ENCODE data around the gene SLC47A2. TPM values are rescaled to one million over a fixed set of nuclear protein-coding genes. Genes with fewer than 3 reads are reported as not detected.
A peak's percentile ranks its signal among the peaks of the same experiment; 100 is the strongest.

SLC47A2 gene
- total RNA-seq, 1 experiment from 2014 or later, result 38.9 TPM

GRCh38 chr17:19630661-19631060 lies 85.7 kb downstream of the SLC47A2 start:
- no peak overlapping the region for H3K27ac ChIP-seq
- no peak for DNase-seq
- CTCF ChIA-PET, result no interaction called here

GRCh38 chr17:19630035-19630434 lies 86.3 kb downstream of the SLC47A2 start:
- intact Hi-C loops (cut with micrococcal nuclease; ENCODE audit: unreplicated experiment), result no loop called here
- Histone ChIP-seq H3F3A (ENCODE audit: insufficient read depth, low read depth) (no peaks in the 10 kb centered on the region; the same call in 1 of the 2 replicates), H3K4me3 (no peak overlapping the region), H4K20me1 (ENCODE audit: insufficient read depth) (no peaks in the 10 kb centered on the region), H3K79me2 (ENCODE audit: low read depth) (peaks cover 6% of the 10 kb centered on the region; the same call in 1 of the 2 replicates), H3K36me3 (ENCODE audit: low read depth) (no peaks in the 10 kb centered on the region; the same call in 1 of the 2 replicates), H3K27ac (no peak overlapping the region), H3K27me3 (ENCODE audit: insufficient read depth, low read depth) (no peaks in the 10 kb centered on the region), H3K4me2 (no peak overlapping the region), H2AFZ (no peak overlapping the region), H3K9me2 (ENCODE audit: insufficient read depth) (no peaks in the 10 kb centered on the region), H3K9me3 (ENCODE audit: insufficient read depth, low read depth) (no peaks in the 10 kb centered on the region; the same call in 1 of the 2 replicates), H3K4me1 (replicated peaks; ENCODE audit: insufficient read depth) (peaks cover 8% of the 10 kb centered on the region)
- TF ChIP-seq EZH2 (IDR thresholded peaks at IDR 0.05; ENCODE audit: low read depth) (no peak), CTCF (conservative IDR thresholded peaks at IDR 0.05) (no peak)
- POLR2A ChIA-PET (ENCODE audit: unreplicated experiment), result interaction anchor here (0.5 kb wide), 1 partner anchor 10 kb away, joined by 8 read pairs; no protein-coding TSS in a partner anchor
- CTCF ChIA-PET, result no interaction called here
- no peak for DNase-seq
- no TSS peak for BruUV-seq (replicated peaks)

More at GRCh38 chr17:19630661-19631060, 85.7 kb downstream of the SLC47A2 start:
- no peaks in the 10 kb centered on the region; the same call in 1 of the 2 replicates for H3K36me3 ChIP-seq (ENCODE audit: low read depth)
- H3K4me1 ChIP-seq (replicated peaks; ENCODE audit: insufficient read depth), result peaks cover 8% of the 10 kb centered on the region
- no TSS peak for BruUV-seq (replicated peaks)
- H3K9me3 ChIP-seq (ENCODE audit: insufficient read depth, low read depth), result no peaks in the 10 kb centered on the region; the same call in 1 of the 2 replicates
- H3K4me2 ChIP-seq, result 0 out of 2 replicates have a peak overlapping the region, but pooled peaks have one; percentile 0
- no peak overlapping the region for H2AFZ ChIP-seq
- H3K4me3 ChIP-seq, result no peak overlapping the region
- H3K9me2 ChIP-seq (ENCODE audit: insufficient read depth), result no peaks in the 10 kb centered on the region
- H3F3A ChIP-seq (ENCODE audit: insufficient read depth, low read depth), result no peaks in the 10 kb centered on the region; the same call in 1 of the 2 replicates
- TF ChIP-seq EZH2 (IDR thresholded peaks at IDR 0.05; ENCODE audit: low read depth), result no peak
- TF ChIP-seq CTCF (conservative IDR thresholded peaks at IDR 0.05), result no peak
- intact Hi-C loops (cut with micrococcal nuclease; ENCODE audit: unreplicated experiment), result no loop called here
- H3K27me3 ChIP-seq (ENCODE audit: insufficient read depth, low read depth), result no peaks in the 10 kb centered on the region
- H3K79me2 ChIP-seq (ENCODE audit: low read depth), result peaks cover 10% of the 10 kb centered on the region; the same call in 1 of the 2 replicates
- POLR2A ChIA-PET (ENCODE audit: unreplicated experiment), result interaction anchor here (0.7 kb wide), 1 partner anchor 11 kb away, joined by 6 read pairs; no protein-coding TSS in a partner anchor
- no peaks in the 10 kb centered on the region for H4K20me1 ChIP-seq (ENCODE audit: insufficient read depth)

GRCh38 chr17:19629449-19629848 lies 86.9 kb downstream of the SLC47A2 start:
- Histone ChIP-seq H3F3A (ENCODE audit: insufficient read depth, low read depth) (no peaks in the 10 kb centered on the region; the same call in 1 of the 2 replicates), H4K20me1 (ENCODE audit: insufficient read depth) (no peaks in the 10 kb centered on the region), H3K27ac (no peak overlapping the region), H3K4me2 (no peak overlapping the region), H3K9me3 (ENCODE audit: insufficient read depth, low read depth) (no peaks in the 10 kb centered on the region; the same call in 1 of the 2 replicates), H3K9me2 (ENCODE audit: insufficient read depth) (no peaks in the 10 kb centered on the region), H3K79me2 (ENCODE audit: low read depth) (no peaks in the 10 kb centered on the region), H3K4me1 (replicated peaks; ENCODE audit: insufficient read depth) (peaks cover 8% of the 10 kb centered on the region), H2AFZ (no peak overlapping the region), H3K36me3 (ENCODE audit: low read depth) (no peaks in the 10 kb centered on the region; the same call in 1 of the 2 replicates), H3K4me3 (no peak overlapping the region), H3K27me3 (ENCODE audit: insufficient read depth, low read depth) (no peaks in the 10 kb centered on the region)
- ChIA-PET CTCF (no interaction called here), POLR2A (ENCODE audit: unreplicated experiment) (no interaction called here)
- no peak for DNase-seq
- no peak for TF ChIP-seq EZH2 (IDR thresholded peaks at IDR 0.05; ENCODE audit: low read depth)
- no peak for TF ChIP-seq CTCF (conservative IDR thresholded peaks at IDR 0.05)
- BruUV-seq (replicated peaks), result no TSS peak
- intact Hi-C loops (cut with micrococcal nuclease; ENCODE audit: unreplicated experiment), result no loop called here

Other genes with a start within 250 kb of the SLC47A2 start
- gene SLC47A1, start 182.7 kb downstream of the SLC47A2 start, total RNA-seq (2021), result 1.3 and 2.3 TPM in 2 replicates
- 271 and 290 TPM in 2 replicates for gene ALDH3A2, start 67.8 kb downstream of the SLC47A2 start, total RNA-seq (2021)
- gene ALDH3A1, start 31.7 kb upstream of the SLC47A2 start, total RNA-seq (2021), result 1,620 and 1,906 TPM in 2 replicates
- gene ULK2, start 151.4 kb upstream of the SLC47A2 start, total RNA-seq (2021), result 8.7 and 9.7 TPM in 2 replicates